Activated naive CD4-positive, alpha-beta T cell treated with anti-CD3 and anti-CD28 coated beads, Interleukin-2, amount 10 ng/mL, durations not matched to agents 7 days and 5 days (primary cell): ENCODE results near the gene TSPOAP1.

Source experiments
- CTCF ChIA-PET: fragments of 350-600 bp; sonication (Branson Sonifier 250); formaldehyde crosslinking; loops from one replicate; lab custom pipeline; 2021; ENCODE audit warnings: antibody characterized with exemption; lab: Charles Lee
- DNase-seq: peaks from one replicate; pipeline ENCODE4 v3.0.0-alpha.2; 2020
- H3K27ac Mint-ChIP-seq: one replicate; pipeline ENCODE4 v1.8.0; 2021; ENCODE audit warnings: mild to moderate bottlenecking, moderate library complexity, mixed read lengths
- H3K27me3 Mint-ChIP-seq: one replicate; pipeline ENCODE4 v1.8.0; 2021; ENCODE audit warnings: mild to moderate bottlenecking, mixed read lengths
- H3K36me3 Mint-ChIP-seq: one replicate; pipeline ENCODE4 v1.8.0; 2021; ENCODE audit warnings: mixed read lengths
- H3K4me1 Mint-ChIP-seq: one replicate; pipeline ENCODE4 v1.8.0; 2021; ENCODE audit warnings: mixed read lengths
- H3K4me3 Mint-ChIP-seq: one replicate; pipeline ENCODE4 v1.8.0; 2021; ENCODE audit warnings: mild to moderate bottlenecking, moderate library complexity, mixed read lengths
- H3K9me3 Mint-ChIP-seq: one replicate; pipeline ENCODE4 v1.8.0; 2021; ENCODE audit warnings: mixed read lengths

Gene TSPOAP1, protein sequence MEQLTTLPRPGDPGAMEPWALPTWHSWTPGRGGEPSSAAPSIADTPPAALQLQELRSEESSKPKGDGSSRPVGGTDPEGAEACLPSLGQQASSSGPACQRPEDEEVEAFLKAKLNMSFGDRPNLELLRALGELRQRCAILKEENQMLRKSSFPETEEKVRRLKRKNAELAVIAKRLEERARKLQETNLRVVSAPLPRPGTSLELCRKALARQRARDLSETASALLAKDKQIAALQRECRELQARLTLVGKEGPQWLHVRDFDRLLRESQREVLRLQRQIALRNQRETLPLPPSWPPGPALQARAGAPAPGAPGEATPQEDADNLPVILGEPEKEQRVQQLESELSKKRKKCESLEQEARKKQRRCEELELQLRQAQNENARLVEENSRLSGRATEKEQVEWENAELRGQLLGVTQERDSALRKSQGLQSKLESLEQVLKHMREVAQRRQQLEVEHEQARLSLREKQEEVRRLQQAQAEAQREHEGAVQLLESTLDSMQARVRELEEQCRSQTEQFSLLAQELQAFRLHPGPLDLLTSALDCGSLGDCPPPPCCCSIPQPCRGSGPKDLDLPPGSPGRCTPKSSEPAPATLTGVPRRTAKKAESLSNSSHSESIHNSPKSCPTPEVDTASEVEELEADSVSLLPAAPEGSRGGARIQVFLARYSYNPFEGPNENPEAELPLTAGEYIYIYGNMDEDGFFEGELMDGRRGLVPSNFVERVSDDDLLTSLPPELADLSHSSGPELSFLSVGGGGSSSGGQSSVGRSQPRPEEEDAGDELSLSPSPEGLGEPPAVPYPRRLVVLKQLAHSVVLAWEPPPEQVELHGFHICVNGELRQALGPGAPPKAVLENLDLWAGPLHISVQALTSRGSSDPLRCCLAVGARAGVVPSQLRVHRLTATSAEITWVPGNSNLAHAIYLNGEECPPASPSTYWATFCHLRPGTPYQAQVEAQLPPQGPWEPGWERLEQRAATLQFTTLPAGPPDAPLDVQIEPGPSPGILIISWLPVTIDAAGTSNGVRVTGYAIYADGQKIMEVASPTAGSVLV (N-terminal part only)

DNA sequence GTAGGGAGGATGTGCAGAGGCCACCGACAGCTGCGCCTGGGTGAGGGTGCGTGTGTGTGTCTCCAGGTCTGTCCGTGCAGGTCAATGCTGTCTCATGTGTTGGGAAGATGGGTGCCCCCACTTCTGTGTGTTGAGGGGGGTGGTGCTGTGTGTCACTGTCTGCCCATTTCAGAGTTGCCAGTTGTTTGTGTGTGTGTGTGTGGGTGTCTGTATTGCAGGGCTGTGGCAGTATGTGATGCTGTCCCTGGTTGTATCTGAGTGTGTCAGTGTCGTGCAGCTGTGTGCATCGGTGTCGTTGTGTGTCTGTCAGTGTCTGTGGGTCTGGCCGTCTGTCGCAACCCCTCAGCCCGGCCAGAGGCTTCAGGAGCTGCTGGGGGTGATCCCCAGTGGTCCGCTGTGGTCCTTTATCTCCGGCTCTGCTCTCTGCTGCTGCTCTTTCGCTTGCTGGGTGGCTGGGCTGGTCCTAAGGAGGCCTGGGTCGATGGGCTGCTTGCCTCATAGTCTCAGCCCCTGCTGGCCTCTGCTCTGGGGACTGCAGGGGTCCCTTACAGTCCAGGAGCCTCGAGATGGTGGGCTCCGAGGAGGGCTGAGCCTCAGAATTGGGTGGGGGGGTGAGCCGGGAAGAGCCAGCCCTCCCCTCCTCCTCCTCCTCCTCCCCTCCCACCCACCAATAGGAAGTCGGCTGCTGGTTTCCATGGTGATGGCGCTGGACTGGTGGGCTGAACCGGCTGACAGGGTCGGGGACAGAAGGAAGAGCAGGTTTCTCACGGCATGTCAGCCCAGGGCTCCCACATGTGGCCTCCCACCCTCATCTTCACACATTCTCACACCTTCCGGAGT, at the start of gene TSPOAP1:
Gene TSPOAP1, minus strand, starts transcription at position 601 of the 840 bp plus-strand sequence. CDS start 875 bp downstream, outside the sequence.
- Mint-ChIP-seq H3K27me3 (peaks cover 39% of the 10 kb centered on the region), H3K36me3 (peaks cover 43% of the 10 kb centered on the region), H3K4me1 (peaks cover 30% of the 10 kb centered on the region), H3K9me3 (no peaks in the 10 kb centered on the region), H3K27ac (peak within 1 kb of the TSS; percentile 87), H3K4me3 (peak within 1 kb of the TSS; percentile 99)
- DNase-seq, result peak; percentile 86
- CTCF ChIA-PET, result interaction anchor here (0.8 to 4.0 kb wide), 10 partner anchors 9 to 104 kb away, joined by 3 to 42 read pairs (median 7); partner anchors contain the start of genes RNF43 and SUPT4H1

DNA sequence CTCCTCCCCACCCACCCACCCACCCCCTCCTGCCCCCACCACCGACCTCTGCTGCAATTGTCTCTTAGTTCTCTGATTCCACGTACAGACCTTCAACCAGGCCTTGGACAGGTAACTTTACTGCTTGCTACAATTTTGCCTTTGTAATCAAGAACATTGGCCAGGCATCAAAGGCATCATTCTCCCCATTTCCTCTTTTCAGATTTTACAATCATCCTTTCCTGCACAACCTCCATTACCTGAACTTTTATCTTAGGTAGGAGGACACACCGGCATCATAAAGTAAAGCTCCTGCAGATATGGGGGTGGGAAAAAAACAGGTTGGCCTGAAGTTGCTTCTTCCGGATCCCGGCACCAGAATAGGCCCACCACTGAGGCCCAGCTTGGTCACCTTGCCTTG, 49.1 kb upstream of the TSPOAP1 start:
- Mint-ChIP-seq H3K36me3 (no peaks in the 10 kb centered on the region), H3K27me3 (peaks cover 4% of the 10 kb centered on the region), H3K27ac (no peak overlapping the region), H3K9me3 (no peaks in the 10 kb centered on the region), H3K4me3 (no peak overlapping the region), H3K4me1 (peaks cover 49% of the 10 kb centered on the region)
- CTCF ChIA-PET, result interaction anchor here (0.9 to 2.3 kb wide), 3 partner anchors 15 to 128 kb away, joined by 3 to 6 read pairs (median 3); no protein-coding TSS in a partner anchor
- no peak for DNase-seq

DNA sequence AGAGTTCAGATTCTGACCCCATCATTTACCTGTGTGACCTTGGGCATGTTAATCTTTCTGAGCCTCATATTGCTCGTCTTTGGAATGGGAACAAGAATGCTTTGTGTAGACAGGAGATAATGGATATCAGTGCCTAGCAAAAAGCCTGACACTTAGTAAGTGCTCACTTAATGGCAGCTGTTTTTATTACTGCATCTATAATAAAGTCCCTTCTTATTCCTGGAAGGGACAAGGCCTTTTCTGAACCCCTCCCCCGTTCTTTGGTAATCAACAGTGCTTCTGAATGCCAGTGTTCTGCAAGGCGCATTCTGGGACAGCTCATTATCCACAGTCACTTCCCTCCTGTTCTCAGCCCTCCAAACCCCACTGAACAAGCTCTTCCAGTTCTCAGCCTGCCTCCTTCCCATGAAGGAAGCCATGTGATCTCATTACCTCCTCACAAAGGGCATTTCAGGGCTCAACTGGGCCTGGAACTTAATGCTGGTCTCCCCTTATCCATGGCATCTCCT, 48.6 kb upstream of the TSPOAP1 start:
- Mint-ChIP-seq H3K9me3 (no peaks in the 10 kb centered on the region), H3K27me3 (peaks cover 4% of the 10 kb centered on the region), H3K4me3 (no peak overlapping the region), H3K36me3 (no peaks in the 10 kb centered on the region), H3K4me1 (peaks cover 43% of the 10 kb centered on the region), H3K27ac (no peak overlapping the region)
- DNase-seq, result no peak
- CTCF ChIA-PET, result interaction anchor here (0.9 to 1.2 kb wide), 3 partner anchors 16 to 127 kb away, joined by 3 to 4 read pairs (median 3); partner anchors contain the start of gene RNF43

DNA sequence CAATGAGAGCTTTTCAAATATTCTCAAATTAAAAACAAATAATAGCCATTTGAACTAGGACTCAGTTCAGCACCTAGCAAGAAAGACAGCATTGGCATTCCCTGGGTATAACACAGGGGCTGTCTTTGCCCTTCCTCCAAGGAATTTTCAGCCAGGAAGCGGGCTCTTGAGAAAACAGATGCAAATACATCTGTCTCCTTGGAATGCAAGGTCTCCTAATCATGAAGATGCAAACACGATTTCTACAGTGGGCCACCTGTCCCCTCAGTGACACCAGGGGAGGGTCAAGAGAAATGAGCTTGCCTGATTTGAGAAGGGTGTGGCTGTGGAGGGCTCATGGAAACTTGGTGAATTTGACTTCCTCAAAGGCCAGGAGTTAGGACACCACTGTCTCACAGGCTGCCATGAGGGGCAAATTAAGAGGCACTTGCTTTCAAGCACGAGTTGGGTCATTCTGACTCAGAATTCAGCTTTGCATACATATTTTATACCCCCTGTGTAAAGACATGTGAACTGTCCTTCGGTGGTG, 47.9 kb upstream of the TSPOAP1 start:
- CTCF ChIA-PET, result interaction anchor here (1.0 to 1.2 kb wide), 2 partner anchors 16 to 41 kb away, joined by 3 to 4 read pairs; partner anchors contain the start of gene RNF43
- H3K27ac Mint-ChIP-seq, result no peak overlapping the region
- peaks cover 4% of the 10 kb centered on the region for H3K27me3 Mint-ChIP-seq
- H3K9me3 Mint-ChIP-seq, result no peaks in the 10 kb centered on the region
- H3K4me1 Mint-ChIP-seq, result peaks cover 38% of the 10 kb centered on the region
- H3K36me3 Mint-ChIP-seq, result no peaks in the 10 kb centered on the region
- DNase-seq, result no peak
- no peak overlapping the region for H3K4me3 Mint-ChIP-seq

DNA sequence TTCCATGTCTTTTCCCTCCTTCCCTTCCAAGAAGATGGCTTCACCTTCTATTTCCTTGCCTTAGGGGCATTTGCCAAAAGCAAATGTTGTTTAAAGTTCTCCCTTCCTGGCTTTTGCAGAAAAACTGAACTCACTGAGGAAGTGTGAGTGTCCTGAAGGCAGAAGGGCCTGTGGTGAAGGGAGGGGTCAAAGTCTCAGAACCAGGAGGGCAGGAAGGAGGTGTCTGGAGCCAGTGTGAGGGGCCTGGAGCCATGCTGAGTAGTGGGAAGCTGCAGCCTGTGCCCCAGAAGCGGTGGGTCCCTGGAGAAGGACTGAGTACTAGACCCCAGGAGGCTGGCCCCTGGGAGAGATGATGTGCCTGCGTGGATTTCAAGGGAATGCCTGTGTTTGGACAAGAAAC, 47.2 kb upstream of the TSPOAP1 start:
- no peak overlapping the region for H3K4me3 Mint-ChIP-seq
- no peaks in the 10 kb centered on the region for H3K9me3 Mint-ChIP-seq
- peaks cover 31% of the 10 kb centered on the region for H3K4me1 Mint-ChIP-seq
- DNase-seq, result no peak
- CTCF ChIA-PET, result no interaction called here
- no peak overlapping the region for H3K27ac Mint-ChIP-seq
- peaks cover 4% of the 10 kb centered on the region for H3K27me3 Mint-ChIP-seq
- H3K36me3 Mint-ChIP-seq, result no peaks in the 10 kb centered on the region

DNA sequence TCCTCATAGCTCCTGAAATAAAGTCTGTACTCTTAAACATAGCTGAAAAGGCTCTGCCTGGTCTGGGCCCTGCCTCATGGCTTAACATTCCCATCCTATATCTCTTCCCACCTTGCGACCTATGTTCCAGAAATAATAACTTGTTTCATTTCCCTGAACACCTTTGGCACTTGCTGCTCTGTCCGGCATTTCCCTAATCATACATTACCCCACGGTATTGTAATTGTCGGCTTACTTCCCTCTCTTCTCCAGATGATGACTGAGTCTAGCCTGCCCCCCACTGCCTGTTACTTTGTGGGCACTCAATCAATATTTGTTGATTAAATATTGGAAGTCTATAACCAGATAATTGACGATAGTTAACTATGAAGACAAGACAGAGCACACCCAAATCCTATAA, 46.7 kb upstream of the TSPOAP1 start:
- no peak overlapping the region for H3K27ac Mint-ChIP-seq
- peaks cover 30% of the 10 kb centered on the region for H3K4me1 Mint-ChIP-seq
- no peaks in the 10 kb centered on the region for H3K36me3 Mint-ChIP-seq
- H3K4me3 Mint-ChIP-seq, result no peak overlapping the region
- H3K27me3 Mint-ChIP-seq, result peaks cover 4% of the 10 kb centered on the region
- CTCF ChIA-PET, result no interaction called here
- no peaks in the 10 kb centered on the region for H3K9me3 Mint-ChIP-seq
- no peak for DNase-seq

DNA sequence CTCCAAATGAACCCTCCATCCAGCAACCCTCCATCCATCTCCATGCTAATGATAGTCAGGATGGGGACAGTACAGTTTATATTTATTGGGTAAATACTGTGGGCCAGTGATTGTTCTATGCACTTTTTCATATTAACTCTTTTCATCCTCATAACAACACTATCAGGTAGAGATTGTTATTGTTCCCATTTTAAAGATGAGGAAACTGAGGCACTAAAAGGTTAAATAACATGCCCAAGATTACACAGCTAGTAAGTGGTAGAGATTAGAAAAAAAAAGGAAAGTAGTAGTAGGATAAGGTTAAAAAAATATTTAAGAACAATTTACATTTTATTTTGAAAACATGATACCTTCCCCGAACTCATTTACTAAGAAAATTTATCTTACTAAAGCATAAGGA, 45.3 kb upstream of the TSPOAP1 start:
- peaks cover 4% of the 10 kb centered on the region for H3K27me3 Mint-ChIP-seq
- CTCF ChIA-PET, result no interaction called here
- peak overlapping the region; percentile 46 for H3K27ac Mint-ChIP-seq
- no peak overlapping the region for H3K4me3 Mint-ChIP-seq
- no peaks in the 10 kb centered on the region for H3K36me3 Mint-ChIP-seq
- peaks cover 17% of the 10 kb centered on the region for H3K4me1 Mint-ChIP-seq
- DNase-seq, result no peak
- no peaks in the 10 kb centered on the region for H3K9me3 Mint-ChIP-seq

DNA sequence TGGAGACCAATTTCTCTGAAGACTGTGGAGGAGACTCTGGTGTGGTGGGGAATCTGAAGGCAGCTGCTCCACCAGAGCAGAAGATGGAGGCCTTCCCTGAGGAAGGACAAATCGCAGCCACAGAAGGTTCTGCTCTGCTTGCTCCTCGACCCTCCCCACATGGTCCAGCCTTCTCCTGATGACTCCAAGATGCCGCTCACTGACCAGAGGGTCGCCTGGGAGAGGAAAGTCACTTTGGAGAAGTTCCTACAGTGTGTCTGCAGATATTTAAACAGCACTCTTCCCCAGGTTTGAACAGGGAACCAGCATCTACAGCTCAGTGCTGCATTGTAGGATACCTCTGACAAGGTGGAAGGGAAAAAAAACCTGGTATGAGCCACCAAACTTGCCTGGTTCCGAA, 44.4 kb upstream of the TSPOAP1 start:
- no peaks in the 10 kb centered on the region for H3K36me3 Mint-ChIP-seq
- H3K27me3 Mint-ChIP-seq, result peaks cover 4% of the 10 kb centered on the region
- CTCF ChIA-PET, result interaction anchor here (1.5 kb wide), 1 partner anchor 44 kb away, joined by 7 read pairs; the partner anchor contains the start of gene RNF43
- H3K4me3 Mint-ChIP-seq, result no peak overlapping the region
- peaks cover 11% of the 10 kb centered on the region for H3K4me1 Mint-ChIP-seq
- no peak overlapping the region for H3K27ac Mint-ChIP-seq
- no peaks in the 10 kb centered on the region for H3K9me3 Mint-ChIP-seq
- DNase-seq, result no peak

DNA sequence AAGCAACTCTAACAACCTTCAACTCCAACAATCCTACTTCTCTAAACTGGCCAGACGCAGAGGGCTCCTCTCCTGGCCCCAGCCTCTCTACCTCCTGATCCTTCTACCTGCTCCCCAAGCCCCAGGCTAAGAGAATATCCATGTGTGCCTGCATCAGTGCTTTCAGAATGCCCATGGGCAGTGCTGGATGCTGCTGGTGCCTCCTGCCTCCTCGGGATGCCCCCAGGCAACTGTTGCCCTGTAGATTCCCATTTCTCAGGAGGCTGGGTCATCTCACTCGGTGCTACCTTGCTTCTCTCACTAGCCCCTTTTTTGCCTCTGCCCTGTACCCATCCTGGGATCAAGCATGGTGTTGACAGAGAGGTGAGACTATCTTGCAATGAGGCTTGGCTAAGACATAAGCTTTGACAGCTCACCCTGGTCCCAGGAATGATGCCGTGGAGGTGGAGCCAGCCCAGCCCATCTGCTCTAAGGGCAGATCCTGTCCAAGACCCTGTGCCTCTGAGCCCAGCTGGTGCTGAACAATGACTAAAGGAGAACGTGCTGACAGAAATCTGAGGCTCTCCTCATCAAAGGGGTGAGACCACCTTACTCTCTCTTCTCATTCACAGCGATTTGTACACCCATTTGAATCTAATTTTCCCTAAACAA, 42.8 kb upstream of the TSPOAP1 start:
- H3K4me3 Mint-ChIP-seq, result no peak overlapping the region
- H3K36me3 Mint-ChIP-seq, result no peaks in the 10 kb centered on the region
- no peaks in the 10 kb centered on the region for H3K9me3 Mint-ChIP-seq
- no peak for DNase-seq
- H3K4me1 Mint-ChIP-seq, result peaks cover 4% of the 10 kb centered on the region
- H3K27ac Mint-ChIP-seq, result no peak overlapping the region
- CTCF ChIA-PET, result interaction anchor here (2.0 to 2.4 kb wide), 2 partner anchors 46 to 54 kb away, joined by 5 read pairs; partner anchors contain the start of gene RNF43
- peaks cover 4% of the 10 kb centered on the region for H3K27me3 Mint-ChIP-seq

DNA sequence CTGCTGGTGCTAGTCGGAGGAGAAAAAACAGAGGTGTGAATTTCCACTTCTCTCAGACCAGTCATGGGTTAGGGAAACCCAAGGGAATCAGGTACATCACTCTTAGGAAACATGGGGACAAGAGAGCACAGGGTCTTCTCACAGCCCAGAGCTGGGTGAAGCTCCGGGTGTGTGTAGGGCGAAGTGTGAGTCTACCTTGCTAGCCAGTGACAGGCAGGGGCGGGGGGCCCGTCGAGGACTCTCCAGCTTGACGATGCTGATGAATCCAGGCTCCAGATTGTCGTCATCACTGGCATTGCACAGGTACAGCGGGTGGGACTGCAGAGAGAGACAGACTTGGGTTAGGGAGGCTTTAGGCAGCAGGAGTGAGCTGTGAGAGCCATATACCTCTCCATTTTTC, 42.1 kb upstream of the TSPOAP1 start:
- Mint-ChIP-seq H3K9me3 (no peaks in the 10 kb centered on the region), H3K27ac (no peak overlapping the region), H3K27me3 (peaks cover under 1% of the 10 kb centered on the region), H3K4me1 (peaks cover 11% of the 10 kb centered on the region), H3K36me3 (no peaks in the 10 kb centered on the region), H3K4me3 (no peak overlapping the region)
- CTCF ChIA-PET, result interaction anchor here (2.0 to 2.4 kb wide), 2 partner anchors 47 to 53 kb away, joined by 5 read pairs; partner anchors contain the start of gene RNF43
- DNase-seq, result no peak

DNA sequence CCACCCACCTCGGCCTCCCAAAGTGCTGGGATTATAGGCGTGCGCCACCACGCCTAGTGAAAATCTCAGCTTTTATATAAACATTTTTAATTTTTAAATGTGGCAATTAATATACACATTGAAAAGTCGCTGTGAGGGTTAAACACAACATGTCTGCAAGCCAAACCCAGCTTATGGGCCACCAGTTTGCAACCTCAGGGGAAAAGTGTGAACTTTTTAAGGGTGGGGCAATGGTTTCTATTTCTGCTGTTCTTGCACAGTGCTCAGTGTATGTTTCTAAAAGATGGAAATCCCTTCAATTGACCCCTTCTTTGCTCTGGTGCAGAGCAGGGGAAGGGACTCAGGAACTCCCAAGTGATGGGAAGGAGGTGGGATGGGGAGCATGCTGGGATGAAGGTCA, 41.7 kb upstream of the TSPOAP1 start:
- DNase-seq, result no peak
- Mint-ChIP-seq H3K4me1 (peaks cover 15% of the 10 kb centered on the region), H3K27me3 (no peaks in the 10 kb centered on the region), H3K27ac (no peak overlapping the region), H3K9me3 (no peaks in the 10 kb centered on the region), H3K4me3 (no peak overlapping the region), H3K36me3 (no peaks in the 10 kb centered on the region)
- CTCF ChIA-PET, result interaction anchor here (2.0 to 2.4 kb wide), 2 partner anchors 47 to 53 kb away, joined by 5 read pairs; partner anchors contain the start of gene RNF43
